ENCODE data around the gene CHMP4A.

- TF ChIP-seq CTCF (IDR thresholded peaks at IDR 0.05) = no peak
- no peak for TF ChIP-seq POLR2AphosphoS5 (IDR thresholded peaks at IDR 0.05)
Observed at GRCh38 chr14:24192933-24193332, 20.4 kb downstream of the CHMP4A start.

All from prostate gland (tissue), 2 donors.